ENCODE results near the gene PGAP3.

PGAP3 gene

GRCh38 chr17:39622380-39623006, 65.4 kb downstream of the PGAP3 start:
- H3K27ac Mint-ChIP-seq: peak overlapping the region in 1 of 2 donors; percentile 86
- ATAC-seq (peak; percentile 63), DNase-seq (peak in 1 of 2 donors; percentile 49)
- H3K27me3 Mint-ChIP-seq: peaks cover 54% of the 10 kb centered on the region
- peaks cover 40% of the 10 kb centered on the region for H3K4me1 Mint-ChIP-seq
- peak overlapping the region; percentile 76 to 85 for H3K4me3 Mint-ChIP-seq
- H3K9me3 Mint-ChIP-seq: no peaks in the 10 kb centered on the region

- ATAC-seq: peak; percentile 73
- Mint-ChIP-seq H3K4me1 (peaks cover 38% of the 10 kb centered on the region), H3K27ac (peak overlapping the region in 1 of 2 donors; percentile 86), H3K9me3 (no peaks in the 10 kb centered on the region), H3K27me3 (peaks cover 49% of the 10 kb centered on the region), H3K4me3 (peak overlapping the region; percentile 76 to 85)
- peak; percentile 89 to 94 for DNase-seq
Measured at GRCh38 chr17:39621523-39622379, 66.1 kb downstream of the PGAP3 start.
